DND-41 (cell line): ENCODE measurements around the gene STRN.
"Not testable (repeated sequence)": the region's sequence is repeated elsewhere in the genome, so short reads cannot be mapped to it uniquely, and the experiment has no call there.

Experiments
- ATAC-seq: fragments of 200-7000 bp; cut with Tn5 transposase; 3 replicates; pipeline ENCODE4 v1.9.1; 2021; ENCODE audit warnings: low read depth; ENCODE audit not compliant: insufficient read depth
- DNase-seq: peaks from one replicate; pipeline ENCODE4 v3.0.0-alpha.2; 2020
- H2AFZ ChIP-seq: 2 replicates; pipeline ENCODE4 v1.6.0; 2012; ENCODE audit warnings: low read depth, low read length
- H3K27ac ChIP-seq: 2 replicates; pipeline ENCODE4 v1.5.1; 2012; ENCODE audit warnings: low read length, inconsistent platforms
- H3K27me3 ChIP-seq: fragments of 200-600 bp; sonication (generic); 2 replicates; pipeline ENCODE4 v1.6.0; 2012; ENCODE audit warnings: low read length, mild to moderate bottlenecking, inconsistent platforms; ENCODE audit not compliant: insufficient read depth, poor library complexity
- H3K36me3 ChIP-seq: 2 replicates; pipeline ENCODE4 v1.5.1; 2012; ENCODE audit warnings: low read length, inconsistent platforms; ENCODE audit not compliant: insufficient read depth
- H3K4me1 ChIP-seq: 2 replicates; pipeline ENCODE4 v1.5.1; 2012; ENCODE audit warnings: mild to moderate bottlenecking, low read length; ENCODE audit not compliant: insufficient read depth
- H3K4me2 ChIP-seq: 2 replicates; pipeline ENCODE4 v1.6.0; 2012; ENCODE audit warnings: mild to moderate bottlenecking, moderate library complexity, low read length, inconsistent platforms; ENCODE audit not compliant: insufficient read depth
- H3K4me3 ChIP-seq, 2 experiments: fragments of 200-600 bp in 1 of 2; shearing (Covaris generic) in 1 of 2; 2 replicates each; pipeline ENCODE4 v1.5.1; 2012 to 2016; ENCODE audit warnings: inconsistent platforms in 2 of 2, low read length in 2 of 2, mild to moderate bottlenecking in 2 of 2, low read depth in 1 of 2, moderate library complexity in 1 of 2
- H3K79me2 ChIP-seq: 2 replicates; pipeline ENCODE4 v1.6.0; 2012; ENCODE audit warnings: low read length, inconsistent platforms; ENCODE audit not compliant: insufficient read depth
- H3K9ac ChIP-seq: 2 replicates; pipeline ENCODE4 v1.6.0; 2012; ENCODE audit warnings: low read depth, mild to moderate bottlenecking, inconsistent platforms, low read length, moderate library complexity
- H3K9me3 ChIP-seq: 2 replicates; pipeline ENCODE4 v1.5.1; 2012; ENCODE audit warnings: low read length, moderate library complexity, mild to moderate bottlenecking, inconsistent platforms; ENCODE audit not compliant: insufficient read depth, severe bottlenecking
- H4K20me1 ChIP-seq: 2 replicates; pipeline ENCODE4 v1.6.0; 2012; ENCODE audit warnings: low read length; ENCODE audit not compliant: insufficient read depth
- CTCF ChIP-seq: IDR thresholded peaks from 2 replicates; pipeline ENCODE4 v1.5.1; 2012; ENCODE audit warnings: borderline replicate concordance, low read length, moderate library complexity, mild to moderate bottlenecking; ENCODE audit not compliant: poor library complexity, severe bottlenecking; ENCODE audit errors: extremely low read depth
- EZH2 ChIP-seq: IDR thresholded peaks from 3 replicates; pipeline ENCODE4 v1.6.1; 2012; ENCODE audit warnings: borderline replicate concordance, low read depth, mild to moderate bottlenecking, moderate library complexity, low read length, inconsistent platforms; ENCODE audit not compliant: severe bottlenecking

Gene STRN

GRCh38 chr2:36981911-36982310 is 15.6 kb upstream of the STRN start:
- no peak overlapping the region for H3K27ac ChIP-seq
- H3K79me2 ChIP-seq: no peaks in the 10 kb centered on the region
- no peaks in the 10 kb centered on the region for H3K9me3 ChIP-seq
- no peaks in the 10 kb centered on the region; the same call in 1 of the 2 replicates for H3K36me3 ChIP-seq
- ATAC-seq: no peak
- TF ChIP-seq EZH2 (no peak), CTCF (no peak)
- H3K4me2 ChIP-seq: no peak overlapping the region
- no peaks in the 10 kb centered on the region for H4K20me1 ChIP-seq
- H3K4me3 ChIP-seq: no peak overlapping the region
- no peak overlapping the region for H2AFZ ChIP-seq
- no peaks in the 10 kb centered on the region for H3K27me3 ChIP-seq
- DNase-seq: no peak
- H3K9ac ChIP-seq: no peak overlapping the region
- no peaks in the 10 kb centered on the region for H3K4me1 ChIP-seq

- H3K36me3 ChIP-seq, H3K4me3 ChIP-seq, H2AFZ ChIP-seq, H3K4me1 ChIP-seq, H3K27ac ChIP-seq, H3K9me3 ChIP-seq, H4K20me1 ChIP-seq, H3K4me2 ChIP-seq, H3K9ac ChIP-seq, DNase-seq, ATAC-seq, H3K79me2 ChIP-seq, H3K27me3 ChIP-seq: not testable (repeated sequence)
Observed at GRCh38 chr2:36979007-36979406, 12.7 kb upstream of the STRN start.

- Histone ChIP-seq H3K4me3 (no peak overlapping the region), H3K27me3 (no peaks in the 10 kb centered on the region), H3K9me3 (no peaks in the 10 kb centered on the region), H3K27ac (no peak overlapping the region), H3K9ac (no peak overlapping the region), H3K4me1 (no peaks in the 10 kb centered on the region), H3K4me2 (no peak overlapping the region), H4K20me1 (no peaks in the 10 kb centered on the region), H3K36me3 (no peaks in the 10 kb centered on the region), H3K79me2 (no peaks in the 10 kb centered on the region), H2AFZ (no peak overlapping the region)
- TF ChIP-seq EZH2: no peak
- TF ChIP-seq CTCF: no peak
- DNase-seq: no peak
- no peak for ATAC-seq
Observed at GRCh38 chr2:36976065-36976464, 9.7 kb upstream of the STRN start.

GRCh38 chr2:36975306-36975705 is 9.0 kb upstream of the STRN start:
- no peak overlapping the region for H3K4me2 ChIP-seq
- H3K27ac ChIP-seq: no peak overlapping the region
- H3K4me3 ChIP-seq: no peak overlapping the region
- H3K9me3 ChIP-seq: no peaks in the 10 kb centered on the region
- no peaks in the 10 kb centered on the region for H4K20me1 ChIP-seq
- H3K9ac ChIP-seq: no peak overlapping the region
- H3K79me2 ChIP-seq: no peaks in the 10 kb centered on the region
- H2AFZ ChIP-seq: no peak overlapping the region
- H3K27me3 ChIP-seq: no peaks in the 10 kb centered on the region
- no peaks in the 10 kb centered on the region for H3K36me3 ChIP-seq
- no peak for TF ChIP-seq CTCF
- TF ChIP-seq EZH2: no peak
- no peaks in the 10 kb centered on the region for H3K4me1 ChIP-seq
- no peak for DNase-seq
- no peak for ATAC-seq
